T-helper 2 cell treated with Interferon-gamma antibody and Interleukin-4, amounts not matched to agents 5 μg/mL and 100 μg/mL, for 36 hours (primary cell): ENCODE data around the gene CCDC63.
"Not testable (repeated sequence)": the region's sequence is repeated elsewhere in the genome, so short reads cannot be mapped to it uniquely, and the experiment has no call there.

Experiments used
- DNase-seq: peaks from one replicate; pipeline ENCODE4 v3.0.0; 2021; ENCODE audit warnings: low spot score
- H3K27ac Mint-ChIP-seq: one replicate; pipeline ENCODE4 v1.8.0; 2021; ENCODE audit warnings: mild to moderate bottlenecking, mixed read lengths
- H3K27me3 Mint-ChIP-seq: one replicate; pipeline ENCODE4 v1.8.0; 2021; ENCODE audit warnings: low read depth, mixed read lengths
- H3K36me3 Mint-ChIP-seq: one replicate; pipeline ENCODE4 v1.8.0; 2021; ENCODE audit warnings: low read depth, mixed read lengths
- H3K4me1 Mint-ChIP-seq: one replicate; pipeline ENCODE4 v1.8.0; 2021; ENCODE audit warnings: low read depth, mixed read lengths
- H3K4me3 Mint-ChIP-seq: one replicate; pipeline ENCODE4 v1.8.0; 2022; ENCODE audit warnings: mild to moderate bottlenecking, moderate library complexity, mixed read lengths
- H3K9me3 Mint-ChIP-seq: one replicate; pipeline ENCODE4 v1.8.0; 2021; ENCODE audit warnings: mixed read lengths

Gene CCDC63

DNA sequence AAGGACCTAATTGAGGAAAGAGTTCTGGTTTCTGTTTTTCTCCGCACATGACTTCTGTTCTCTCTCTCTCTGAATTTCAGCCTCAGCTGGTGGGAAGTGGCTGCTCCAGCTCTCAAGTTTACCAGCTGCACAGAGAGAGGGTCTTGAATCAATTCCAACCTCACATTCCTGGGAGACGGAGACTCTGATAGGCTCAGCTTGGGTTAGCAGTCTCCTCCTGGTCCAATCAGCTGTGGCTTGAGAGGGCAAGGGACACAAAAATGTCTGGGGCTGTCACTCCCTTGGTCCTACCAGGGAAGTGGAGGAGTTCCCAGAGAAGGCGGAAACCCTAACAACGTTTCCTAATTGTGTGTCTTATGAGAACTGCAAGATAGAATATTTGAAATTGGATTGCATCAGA is 7.0 kb downstream of the CCDC63 start:
- Mint-ChIP-seq H3K4me1 (no peaks in the 10 kb centered on the region), H3K4me3 (no peak overlapping the region), H3K27ac (no peak overlapping the region), H3K36me3 (no peaks in the 10 kb centered on the region), H3K27me3 (peaks cover 11% of the 10 kb centered on the region), H3K9me3 (no peaks in the 10 kb centered on the region)
- no peak for DNase-seq

- no peaks in the 10 kb centered on the region for H3K4me1 Mint-ChIP-seq
- DNase-seq, result no peak
- no peaks in the 10 kb centered on the region for H3K36me3 Mint-ChIP-seq
Measured at GRCh38 chr12:110856542-110856941, 9.8 kb downstream of the CCDC63 start.

DNA sequence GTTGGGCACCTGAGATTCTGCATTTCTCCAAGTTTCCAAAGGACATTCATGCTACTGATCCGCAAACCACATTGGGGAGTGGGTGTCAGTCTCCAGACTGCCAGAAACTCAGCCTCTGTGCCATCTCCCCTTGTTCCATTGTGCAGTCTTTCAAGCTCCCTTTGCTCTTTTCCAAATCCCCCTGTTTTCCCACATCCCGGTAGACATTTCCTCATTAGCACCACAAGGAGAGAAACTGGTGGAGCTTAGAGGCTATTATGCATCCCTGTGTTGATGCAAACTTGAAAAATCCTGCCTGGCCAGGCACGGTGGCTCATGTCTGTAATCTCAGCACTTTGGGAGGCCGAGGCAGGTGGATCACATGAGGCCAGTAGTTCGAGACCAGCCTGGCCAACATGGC is 10.7 kb downstream of the CCDC63 start:
- Mint-ChIP-seq H3K9me3 (no peaks in the 10 kb centered on the region), H3K36me3 (no peaks in the 10 kb centered on the region), H3K27ac (no peak overlapping the region), H3K4me1 (peaks cover 2% of the 10 kb centered on the region), H3K27me3 (no peaks in the 10 kb centered on the region), H3K4me3 (no peak overlapping the region)
- no peak for DNase-seq

More at GRCh38 chr12:110856542-110856941, 9.8 kb downstream of the CCDC63 start:
- H3K4me3 Mint-ChIP-seq, result no peak overlapping the region
- H3K9me3 Mint-ChIP-seq, result no peaks in the 10 kb centered on the region
- H3K27ac Mint-ChIP-seq, result no peak overlapping the region
- peaks cover under 1% of the 10 kb centered on the region for H3K27me3 Mint-ChIP-seq

- not testable (repeated sequence) for H3K27ac Mint-ChIP-seq, H3K36me3 Mint-ChIP-seq, DNase-seq, H3K9me3 Mint-ChIP-seq, H3K27me3 Mint-ChIP-seq, H3K4me3 Mint-ChIP-seq, H3K4me1 Mint-ChIP-seq
Measured at GRCh38 chr12:110857954-110858353, 11.2 kb downstream of the CCDC63 start.

- DNase-seq, result no peak
- Mint-ChIP-seq H3K36me3 (no peaks in the 10 kb centered on the region), H3K4me1 (peaks cover 2% of the 10 kb centered on the region), H3K27me3 (peaks cover 2% of the 10 kb centered on the region), H3K4me3 (no peak overlapping the region), H3K27ac (no peak overlapping the region), H3K9me3 (no peaks in the 10 kb centered on the region)
Measured at GRCh38 chr12:110858848-110859247, 12.1 kb downstream of the CCDC63 start.

DNA sequence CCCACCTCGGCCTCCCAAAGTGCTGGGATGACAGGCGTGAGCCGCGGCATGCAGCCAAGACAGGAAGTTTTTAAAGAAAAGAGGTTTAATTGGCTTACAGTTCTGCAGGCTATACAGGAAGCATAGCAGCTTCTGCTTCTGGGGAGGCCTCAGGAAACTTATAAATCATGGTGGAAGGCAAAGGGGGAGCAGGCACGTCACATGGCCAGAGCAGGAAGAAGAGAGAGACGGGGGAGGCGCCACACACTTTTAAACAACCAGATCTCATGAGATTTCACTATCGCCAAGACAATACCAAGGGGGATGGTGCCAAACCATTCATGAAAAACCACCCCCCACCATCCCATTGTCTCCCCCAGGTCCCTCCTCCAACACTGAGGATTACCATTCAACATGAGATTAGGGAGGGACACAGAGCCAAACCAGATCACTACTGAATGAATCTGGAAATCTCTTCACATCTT is 14.1 kb downstream of the CCDC63 start:
- no peak for DNase-seq
- peaks cover 3% of the 10 kb centered on the region for H3K27me3 Mint-ChIP-seq
- no peak overlapping the region for H3K4me3 Mint-ChIP-seq
- H3K27ac Mint-ChIP-seq, result no peak overlapping the region
- no peaks in the 10 kb centered on the region for H3K36me3 Mint-ChIP-seq
- H3K4me1 Mint-ChIP-seq, result peaks cover 2% of the 10 kb centered on the region
- H3K9me3 Mint-ChIP-seq, result no peaks in the 10 kb centered on the region

DNA sequence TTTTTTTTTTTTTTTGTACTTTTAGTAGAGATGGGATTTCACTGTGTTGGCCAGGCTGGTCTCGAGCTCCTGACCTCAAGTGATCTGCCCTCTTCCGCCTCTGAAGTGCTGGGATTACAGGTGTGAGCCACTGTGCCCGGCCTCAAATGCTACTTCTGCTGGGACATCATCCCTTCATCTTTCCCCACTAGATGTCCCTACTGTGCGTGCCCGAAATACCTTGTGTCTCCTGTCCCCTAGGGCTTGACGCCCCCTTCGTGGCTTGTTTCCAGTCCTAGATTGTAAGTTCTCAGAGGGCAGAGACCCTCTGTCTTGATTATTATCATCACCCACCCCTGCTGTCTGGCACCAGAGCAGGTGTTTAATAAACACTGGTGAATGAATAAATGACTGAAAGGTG is 14.9 kb downstream of the CCDC63 start:
- Mint-ChIP-seq H3K36me3 (no peaks in the 10 kb centered on the region), H3K9me3 (no peaks in the 10 kb centered on the region), H3K4me1 (peaks cover 2% of the 10 kb centered on the region), H3K4me3 (no peak overlapping the region), H3K27ac (no peak overlapping the region), H3K27me3 (peaks cover 3% of the 10 kb centered on the region)
- DNase-seq, result no peak

DNA sequence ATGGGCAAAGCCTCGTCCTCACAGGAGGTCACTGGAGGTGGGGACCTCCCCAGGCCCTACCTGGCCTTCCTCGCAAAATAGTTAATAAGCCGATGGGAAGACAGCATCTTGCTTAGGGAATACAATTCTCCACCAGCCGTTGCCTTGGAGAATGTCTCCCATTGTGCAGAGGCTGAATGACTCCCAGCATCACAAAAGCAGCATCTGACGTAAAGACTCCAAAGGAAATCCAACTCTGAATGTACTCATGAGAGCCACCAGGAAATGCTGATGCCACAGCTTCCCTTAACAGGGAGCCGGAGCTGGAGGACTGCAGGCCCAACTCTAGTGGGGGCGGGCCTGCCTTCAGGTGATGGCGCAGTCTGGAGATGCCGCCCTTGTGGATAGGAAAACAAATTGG is 15.5 kb downstream of the CCDC63 start:
- Mint-ChIP-seq H3K36me3 (no peaks in the 10 kb centered on the region), H3K27ac (no peak overlapping the region), H3K4me1 (peaks cover 2% of the 10 kb centered on the region), H3K9me3 (no peaks in the 10 kb centered on the region), H3K27me3 (peaks cover 3% of the 10 kb centered on the region), H3K4me3 (no peak overlapping the region)
- DNase-seq, result no peak

DNA sequence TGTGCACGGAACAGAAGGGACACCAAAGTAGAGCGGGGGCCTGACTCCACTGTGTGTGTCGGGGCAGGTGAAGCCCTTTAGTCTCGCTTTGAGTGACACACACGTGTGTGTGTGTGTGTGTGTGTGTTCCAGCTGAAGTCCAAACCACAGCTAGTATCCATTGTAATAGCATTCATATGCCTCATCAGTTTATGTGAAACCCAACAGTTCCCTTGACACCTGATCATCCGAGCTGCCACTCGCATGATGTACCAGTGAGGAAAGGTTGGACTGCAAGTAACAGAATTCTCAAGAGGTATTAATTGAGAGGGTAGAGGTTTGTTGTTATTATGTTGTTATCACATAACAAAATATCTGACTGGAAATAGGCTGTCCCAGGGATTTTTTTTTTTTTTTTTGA is 16.4 kb downstream of the CCDC63 start:
- H3K9me3 Mint-ChIP-seq, result no peaks in the 10 kb centered on the region
- no peak overlapping the region for H3K4me3 Mint-ChIP-seq
- H3K27ac Mint-ChIP-seq, result no peak overlapping the region
- DNase-seq, result no peak
- H3K4me1 Mint-ChIP-seq, result peaks cover 2% of the 10 kb centered on the region
- H3K27me3 Mint-ChIP-seq, result peaks cover 3% of the 10 kb centered on the region
- no peaks in the 10 kb centered on the region for H3K36me3 Mint-ChIP-seq

GRCh38 chr12:110865521-110865920 is 18.7 kb downstream of the CCDC63 start:
- Mint-ChIP-seq H3K36me3 (no peaks in the 10 kb centered on the region), H3K27me3 (peaks cover 3% of the 10 kb centered on the region), H3K4me3 (no peak overlapping the region), H3K4me1 (peaks cover 2% of the 10 kb centered on the region), H3K27ac (no peak overlapping the region), H3K9me3 (no peaks in the 10 kb centered on the region)
- DNase-seq, result no peak

DNA sequence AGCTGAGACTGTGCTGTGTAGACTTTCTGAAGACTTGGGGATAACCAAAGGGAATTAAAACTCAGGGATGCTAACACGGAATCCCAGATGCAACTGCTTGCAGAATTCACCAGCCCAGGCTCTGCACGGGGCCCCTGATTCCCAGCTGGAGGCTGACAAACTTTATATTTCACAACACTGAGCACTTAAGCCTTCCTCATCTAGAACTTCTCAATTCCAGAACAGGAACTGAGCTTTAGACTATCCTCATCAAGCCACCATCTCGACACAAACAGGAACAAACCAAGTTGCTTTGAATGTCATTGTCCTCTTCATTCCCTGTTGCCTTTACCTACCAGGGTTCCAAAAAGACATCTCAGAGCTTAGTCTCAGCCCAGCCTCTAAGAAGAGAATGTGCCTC is 22.2 kb downstream of the CCDC63 start:
- no peak for DNase-seq
- Mint-ChIP-seq H3K4me1 (no peaks in the 10 kb centered on the region), H3K27ac (no peak overlapping the region), H3K36me3 (no peaks in the 10 kb centered on the region), H3K9me3 (no peaks in the 10 kb centered on the region), H3K4me3 (no peak overlapping the region), H3K27me3 (peaks cover 2% of the 10 kb centered on the region)

DNA sequence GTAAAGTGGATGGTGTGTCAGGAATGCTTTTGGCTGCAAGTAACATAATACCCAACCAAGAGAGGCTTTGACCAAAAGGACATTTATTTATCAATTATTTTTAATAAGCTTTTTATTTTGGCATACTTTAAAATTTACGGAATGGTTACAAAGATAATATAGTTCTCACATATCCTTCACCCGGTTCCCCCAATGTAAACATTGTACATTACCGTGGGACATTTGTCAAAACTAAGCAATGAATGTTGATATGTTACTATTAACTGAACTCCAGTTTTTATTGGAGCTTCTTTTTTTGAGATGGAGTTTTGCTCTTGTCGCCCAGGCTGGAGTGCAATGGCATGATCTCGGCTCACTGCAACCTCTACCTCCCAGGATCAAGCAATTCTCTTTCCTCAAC is 23.0 kb downstream of the CCDC63 start:
- no peaks in the 10 kb centered on the region for H3K36me3 Mint-ChIP-seq
- H3K27ac Mint-ChIP-seq, result no peak overlapping the region
- no peaks in the 10 kb centered on the region for H3K9me3 Mint-ChIP-seq
- H3K27me3 Mint-ChIP-seq, result peaks cover 3% of the 10 kb centered on the region
- H3K4me3 Mint-ChIP-seq, result no peak overlapping the region
- no peak for DNase-seq
- no peaks in the 10 kb centered on the region for H3K4me1 Mint-ChIP-seq

- no peak for DNase-seq
- Mint-ChIP-seq H3K27ac (no peak overlapping the region), H3K36me3 (no peaks in the 10 kb centered on the region), H3K9me3 (no peaks in the 10 kb centered on the region), H3K4me3 (no peak overlapping the region), H3K4me1 (no peaks in the 10 kb centered on the region), H3K27me3 (peaks cover 3% of the 10 kb centered on the region)
Measured at GRCh38 chr12:110872100-110872499, 25.3 kb downstream of the CCDC63 start.

- H3K27me3 Mint-ChIP-seq, result peaks cover 3% of the 10 kb centered on the region
- H3K36me3 Mint-ChIP-seq, result no peaks in the 10 kb centered on the region
- DNase-seq, result no peak
- H3K9me3 Mint-ChIP-seq, result no peaks in the 10 kb centered on the region
- H3K4me1 Mint-ChIP-seq, result no peaks in the 10 kb centered on the region
- H3K27ac Mint-ChIP-seq, result no peak overlapping the region
- no peak overlapping the region for H3K4me3 Mint-ChIP-seq
Measured at GRCh38 chr12:110874351-110874750, 27.6 kb downstream of the CCDC63 start.

DNA sequence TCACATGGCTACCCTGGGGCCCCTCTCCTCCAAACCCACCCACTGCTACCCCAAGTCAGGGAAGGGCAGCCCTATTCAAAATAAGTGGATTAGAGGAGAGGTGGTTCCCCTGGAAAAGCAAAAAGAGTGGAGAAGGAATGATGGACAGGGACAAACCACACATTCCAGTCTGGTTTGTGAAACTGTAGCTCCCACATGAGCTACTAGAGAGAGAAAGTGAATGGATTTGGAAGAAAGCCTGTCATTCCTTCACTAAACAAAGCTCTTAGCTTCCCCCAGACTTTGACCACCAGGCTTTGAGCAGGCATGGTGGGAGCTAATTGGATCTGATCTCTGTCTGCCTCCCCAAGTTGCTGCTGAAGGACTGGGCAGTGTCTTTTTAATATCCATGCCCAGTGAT is 28.0 kb downstream of the CCDC63 start:
- H3K4me1 Mint-ChIP-seq, result no peaks in the 10 kb centered on the region
- peaks cover 3% of the 10 kb centered on the region for H3K27me3 Mint-ChIP-seq
- H3K27ac Mint-ChIP-seq, result no peak overlapping the region
- no peaks in the 10 kb centered on the region for H3K36me3 Mint-ChIP-seq
- no peak overlapping the region for H3K4me3 Mint-ChIP-seq
- H3K9me3 Mint-ChIP-seq, result no peaks in the 10 kb centered on the region
- DNase-seq, result no peak
